SK-N-SH treated with all-trans-retinoic acid at 6 μM for 48 hours (cell line): ENCODE results near the gene KCNT1.

ENCODE experiments used
- ZFP3 ChIP-seq: fragments of 250-450 bp; sonication (Bioruptor Pico); IDR thresholded peaks from 2 replicates; pipeline ENCODE4 v1.5.0; 2020; ENCODE audit warnings: mild to moderate bottlenecking, moderate library complexity
- ZNF70 ChIP-seq: fragments of 450-650 bp; formaldehyde crosslinking; IDR thresholded peaks from 2 replicates; pipeline ENCODE4 v1.5.0; 2020; ENCODE audit warnings: mild to moderate bottlenecking, moderate library complexity

GRCh38 chr9:135722365-135722764, 20.4 kb downstream of the KCNT1 start:
- TF ChIP-seq ZNF70 (CRISPR knock-in tag) (no peak), ZFP3 (CRISPR knock-in tag) (no peak)
